Mucosa of stomach (tissue), 1 donor: ENCODE measurements around the gene APCDD1.
"Not testable (repeated sequence)": the region's sequence is repeated elsewhere in the genome, so short reads cannot be mapped to it uniquely, and the experiment has no call there.

Source experiments
- H3K27me3 ChIP-seq: one replicate; pipeline ENCODE4 v1.7.0; 2013; ENCODE audit warnings: mild to moderate bottlenecking, low read length; ENCODE audit not compliant: control insufficient read depth, insufficient read depth
- H3K36me3 ChIP-seq: one replicate; pipeline ENCODE4 v1.7.0; 2013; ENCODE audit warnings: low read length; ENCODE audit not compliant: control insufficient read depth, insufficient read depth
- H3K4me1 ChIP-seq: one replicate; pipeline ENCODE4 v1.7.0; 2013; ENCODE audit warnings: mild to moderate bottlenecking, low read length; ENCODE audit not compliant: control insufficient read depth, insufficient read depth
- H3K4me3 ChIP-seq: one replicate; pipeline ENCODE4 v1.7.0; 2013; ENCODE audit warnings: low read length
- H3K9ac ChIP-seq: one replicate; pipeline ENCODE4 v1.7.0; 2013; ENCODE audit warnings: mild to moderate bottlenecking, low read length, moderate library complexity
- H3K9me3 ChIP-seq: one replicate; pipeline ENCODE4 v1.7.0; 2013; ENCODE audit warnings: mild to moderate bottlenecking, low read length, moderate library complexity; ENCODE audit not compliant: control insufficient read depth
- donor health status: Pancreatic carcinoma.

The APCDD1 gene

GRCh38 chr18:10482985-10483949 is 28.8 kb downstream of the APCDD1 start:
- H3K36me3 ChIP-seq: no peaks in the 10 kb centered on the region

GRCh38 chr18:10485475-10485874 is 31.0 kb downstream of the APCDD1 start:
- Histone ChIP-seq H3K36me3 (no peaks in the 10 kb centered on the region), H3K27me3 (no peaks in the 10 kb centered on the region), H3K9ac (no peak overlapping the region), H3K4me1 (peaks cover 3% of the 10 kb centered on the region), H3K4me3 (no peak overlapping the region), H3K9me3 (no peaks in the 10 kb centered on the region)

More at GRCh38 chr18:10482985-10483949, 28.8 kb downstream of the APCDD1 start:
- H3K9ac ChIP-seq: no peak overlapping the region
- H3K4me1 ChIP-seq: peaks cover 3% of the 10 kb centered on the region
- no peak overlapping the region for H3K4me3 ChIP-seq
- H3K27me3 ChIP-seq: no peaks in the 10 kb centered on the region
- H3K9me3 ChIP-seq: no peaks in the 10 kb centered on the region

GRCh38 chr18:10486362-10486761 is 31.9 kb downstream of the APCDD1 start:
- Histone ChIP-seq H3K4me1 (peaks cover 3% of the 10 kb centered on the region), H3K36me3 (no peaks in the 10 kb centered on the region), H3K27me3 (no peaks in the 10 kb centered on the region), H3K9ac (no peak overlapping the region), H3K9me3 (no peaks in the 10 kb centered on the region), H3K4me3 (no peak overlapping the region)

- H3K9me3 ChIP-seq: no peaks in the 10 kb centered on the region
- no peaks in the 10 kb centered on the region for H3K27me3 ChIP-seq
- H3K36me3 ChIP-seq: no peaks in the 10 kb centered on the region
- H3K4me1 ChIP-seq: peaks cover 3% of the 10 kb centered on the region
- no peak overlapping the region for H3K9ac ChIP-seq
- no peak overlapping the region for H3K4me3 ChIP-seq
Measured at GRCh38 chr18:10487154-10487553, 32.7 kb downstream of the APCDD1 start.

GRCh38 chr18:10488017-10488416 is 33.6 kb downstream of the APCDD1 start:
- Histone ChIP-seq H3K9ac (no peak overlapping the region), H3K36me3 (no peaks in the 10 kb centered on the region), H3K4me3 (no peak overlapping the region), H3K27me3 (no peaks in the 10 kb centered on the region), H3K4me1 (peaks cover 3% of the 10 kb centered on the region), H3K9me3 (no peaks in the 10 kb centered on the region)

- Histone ChIP-seq H3K9me3 (no peaks in the 10 kb centered on the region), H3K36me3 (no peaks in the 10 kb centered on the region), H3K4me3 (no peak overlapping the region), H3K9ac (no peak overlapping the region), H3K27me3 (no peaks in the 10 kb centered on the region), H3K4me1 (no peaks in the 10 kb centered on the region)
Measured at GRCh38 chr18:10490401-10491165, 36.1 kb downstream of the APCDD1 start.

- Histone ChIP-seq H3K36me3 (no peaks in the 10 kb centered on the region), H3K4me3 (no peak overlapping the region)
Measured at GRCh38 chr18:10495936-10496335, 41.5 kb downstream of the APCDD1 start.

GRCh38 chr18:10497206-10497749 is 42.8 kb downstream of the APCDD1 start:
- H3K4me1 ChIP-seq: no peaks in the 10 kb centered on the region
- H3K9ac ChIP-seq: no peak overlapping the region
- no peak overlapping the region for H3K4me3 ChIP-seq
- no peaks in the 10 kb centered on the region for H3K36me3 ChIP-seq
- H3K9me3 ChIP-seq: no peaks in the 10 kb centered on the region
- no peaks in the 10 kb centered on the region for H3K27me3 ChIP-seq

More at GRCh38 chr18:10495936-10496335, 41.5 kb downstream of the APCDD1 start:
- Histone ChIP-seq H3K9me3 (no peaks in the 10 kb centered on the region), H3K9ac (no peak overlapping the region), H3K27me3 (no peaks in the 10 kb centered on the region), H3K4me1 (no peaks in the 10 kb centered on the region)

- Histone ChIP-seq H3K9ac (no peak overlapping the region), H3K27me3 (no peaks in the 10 kb centered on the region), H3K36me3 (no peaks in the 10 kb centered on the region), H3K4me1 (no peaks in the 10 kb centered on the region), H3K9me3 (no peaks in the 10 kb centered on the region), H3K4me3 (no peak overlapping the region)
Measured at GRCh38 chr18:10499230-10499629, 44.8 kb downstream of the APCDD1 start.

GRCh38 chr18:10500038-10500437 is 45.6 kb downstream of the APCDD1 start:
- no peaks in the 10 kb centered on the region for H3K9me3 ChIP-seq
- H3K4me3 ChIP-seq: no peak overlapping the region
- no peak overlapping the region for H3K9ac ChIP-seq
- no peaks in the 10 kb centered on the region for H3K4me1 ChIP-seq
- no peaks in the 10 kb centered on the region for H3K27me3 ChIP-seq
- no peaks in the 10 kb centered on the region for H3K36me3 ChIP-seq

GRCh38 chr18:10504723-10505122 is 50.3 kb downstream of the APCDD1 start:
- Histone ChIP-seq H3K9ac (no peak overlapping the region), H3K4me1 (no peaks in the 10 kb centered on the region), H3K9me3 (no peaks in the 10 kb centered on the region), H3K27me3 (no peaks in the 10 kb centered on the region), H3K4me3 (no peak overlapping the region), H3K36me3 (no peaks in the 10 kb centered on the region)

- not testable (repeated sequence) for H3K9ac ChIP-seq, H3K4me1 ChIP-seq, H3K4me3 ChIP-seq, H3K36me3 ChIP-seq, H3K9me3 ChIP-seq, H3K27me3 ChIP-seq
Measured at GRCh38 chr18:10505892-10506291, 51.5 kb downstream of the APCDD1 start.
